ENCODE measurements around the gene HNRNPAB.
"Not testable (repeated sequence)": the region's sequence is repeated elsewhere in the genome, so short reads cannot be mapped to it uniquely, and the experiment has no call there.

HNRNPAB gene

GRCh38 chr5:178232124-178232919, 28.0 kb downstream of the HNRNPAB start, which contains the start of gene PHYKPL:
Gene PHYKPL, minus strand, starts transcription at chr5:178232802. Its CDS starts 252 bp downstream, at chr5:178232550.
- DNase-seq, result peak; percentile 89

GRCh38 chr5:178232920-178233429, 28.6 kb downstream of the HNRNPAB start:
- DNase-seq, result no peak

- DNase-seq, result no peak
These were observed 29.9 kb downstream of the HNRNPAB start for GRCh38 chr5:178234121-178234749.

DNA sequence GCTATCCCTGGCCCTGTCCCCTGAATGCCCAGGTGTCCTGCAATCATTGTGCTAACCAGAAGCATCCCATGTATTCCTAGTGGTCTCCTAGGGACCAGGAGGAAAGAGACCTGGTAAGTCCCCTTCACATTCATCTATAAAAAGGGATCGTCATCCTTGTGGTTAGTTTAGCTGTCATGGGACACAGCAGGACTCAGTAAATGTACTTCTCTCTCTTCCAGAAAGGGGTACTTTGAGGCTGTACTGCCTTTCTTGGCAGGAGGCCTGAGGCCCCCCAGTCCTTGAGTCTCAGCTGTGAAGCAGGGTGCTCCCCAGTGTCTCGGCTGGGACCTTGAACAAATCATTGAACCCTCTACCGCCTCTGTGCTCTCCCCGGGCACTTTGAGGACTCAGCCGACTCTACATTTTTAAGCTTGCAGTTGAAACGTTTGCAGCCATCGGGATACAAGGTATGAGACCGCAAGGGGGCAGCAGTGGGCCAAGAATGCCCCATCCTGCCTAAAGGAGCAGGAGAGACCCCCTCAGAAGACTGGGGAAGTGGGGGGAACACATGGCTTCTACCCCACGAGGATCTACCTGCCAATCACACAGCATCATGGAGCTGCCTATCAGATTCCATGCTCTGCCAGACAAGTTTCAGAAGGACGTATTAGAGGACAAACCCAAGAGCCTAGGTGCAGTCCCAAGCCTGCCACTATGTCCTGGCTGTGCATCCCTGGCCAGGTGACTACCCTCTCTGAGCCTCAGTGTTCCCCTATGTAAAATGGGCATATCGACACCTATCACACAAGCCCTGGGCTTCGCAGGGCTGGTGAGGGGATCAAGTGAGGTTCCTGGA, 30.6 kb downstream of the HNRNPAB start:
- peak; percentile 75 for DNase-seq

GRCh38 chr5:178235588-178235974, 31.2 kb downstream of the HNRNPAB start:
- no peak for DNase-seq

DNA sequence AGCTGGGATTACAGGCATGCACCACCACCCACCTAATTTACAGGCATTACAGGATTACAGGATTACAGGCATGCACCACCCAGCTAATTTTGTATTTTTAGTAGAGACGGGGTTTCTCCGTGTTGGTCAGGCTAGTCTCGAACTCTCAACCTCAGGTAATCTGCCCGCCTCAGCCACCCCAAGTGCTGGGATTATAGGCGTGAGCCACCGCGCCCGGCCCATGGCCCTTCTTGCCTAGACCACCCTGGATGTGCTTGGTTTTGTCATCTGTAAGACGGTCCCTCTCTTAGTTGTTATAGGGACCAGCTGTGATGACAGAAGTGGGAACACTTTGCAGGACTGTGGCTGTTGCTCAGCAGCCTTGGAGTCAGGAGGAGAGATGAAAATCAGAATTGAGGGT, 31.8 kb downstream of the HNRNPAB start:
- DNase-seq, result no peak

DNA sequence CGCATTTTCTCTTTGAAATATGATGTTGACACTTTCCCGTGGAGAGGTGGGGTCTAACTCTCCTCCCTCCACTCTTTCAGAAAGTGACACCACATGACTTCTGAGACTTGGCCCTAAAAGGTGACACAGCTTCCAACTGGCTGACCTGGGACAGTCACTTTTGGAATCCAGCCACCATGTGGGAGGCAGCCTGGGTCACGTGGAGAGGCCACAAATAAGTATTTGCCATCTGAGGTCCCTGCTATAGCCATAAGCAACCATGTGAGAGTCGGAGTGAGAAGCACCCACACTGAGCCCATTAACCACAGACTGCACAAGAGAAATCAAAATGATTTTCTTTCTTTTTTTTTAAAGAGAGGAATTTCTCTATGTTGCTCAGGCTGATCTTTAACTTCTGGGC, 32.3 kb downstream of the HNRNPAB start:
- no peak for DNase-seq

DNA sequence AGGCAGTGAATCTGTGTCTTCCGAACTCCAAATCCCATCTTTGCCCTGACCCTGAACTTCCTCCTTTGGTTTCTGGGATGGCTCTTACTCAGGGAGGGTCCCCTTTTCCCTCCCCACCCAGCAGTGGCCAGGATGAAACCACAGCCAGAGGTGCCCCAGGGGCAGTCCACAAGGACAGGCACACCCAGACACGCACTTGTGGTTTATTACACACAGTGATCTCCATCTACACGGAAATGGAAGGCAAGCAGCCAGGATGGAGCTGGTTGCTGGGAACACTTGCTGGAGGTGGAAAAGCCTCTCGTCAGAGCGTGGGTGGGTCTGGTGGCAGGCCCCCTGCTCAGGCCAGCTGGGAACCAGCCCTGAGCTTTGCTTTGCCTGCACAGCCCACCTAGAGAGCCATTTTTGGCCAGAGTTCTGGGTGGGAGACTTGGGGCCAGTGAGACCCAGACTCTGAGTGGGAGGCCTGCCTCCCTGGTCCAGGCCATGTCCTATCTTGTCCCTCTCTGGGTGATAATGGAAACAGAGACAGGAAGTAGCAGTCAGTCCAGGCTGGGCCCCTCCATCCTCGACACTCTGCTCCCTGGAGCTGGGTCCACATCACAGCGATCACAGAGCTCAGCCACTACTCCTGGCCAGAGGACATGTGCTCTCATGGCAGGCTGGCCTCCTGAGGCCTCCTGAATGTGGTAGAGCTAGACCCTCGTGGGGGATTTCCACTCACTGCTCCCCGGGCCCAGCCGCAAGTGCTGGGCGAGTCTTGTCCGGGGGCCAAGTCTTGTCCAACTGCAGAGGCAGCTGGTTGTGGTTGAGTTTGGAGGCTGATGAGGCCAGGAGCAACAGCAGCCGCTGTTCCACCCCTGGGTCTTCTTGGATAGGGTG, 33.3 kb downstream of the HNRNPAB start:
- no peak for DNase-seq

DNA sequence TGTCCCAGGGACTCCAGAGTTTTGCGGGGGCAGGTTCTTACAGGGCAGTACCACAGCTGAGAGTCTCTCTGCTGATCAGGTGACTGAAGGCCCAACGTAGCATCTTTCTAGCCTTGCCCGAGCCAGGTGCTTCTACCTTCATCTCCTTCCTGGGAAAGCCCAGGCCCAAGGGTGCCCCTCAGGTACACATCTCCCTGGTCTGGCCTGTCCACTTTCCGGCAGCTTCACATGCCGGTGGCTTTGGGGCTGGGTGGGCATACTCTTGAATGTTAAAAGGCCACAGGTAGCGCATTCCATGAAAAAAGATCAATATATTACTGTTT, 33.9 kb downstream of the HNRNPAB start:
- no peak for DNase-seq

GRCh38 chr5:178238711-178239592, 34.6 kb downstream of the HNRNPAB start:
- no peak for DNase-seq

DNA sequence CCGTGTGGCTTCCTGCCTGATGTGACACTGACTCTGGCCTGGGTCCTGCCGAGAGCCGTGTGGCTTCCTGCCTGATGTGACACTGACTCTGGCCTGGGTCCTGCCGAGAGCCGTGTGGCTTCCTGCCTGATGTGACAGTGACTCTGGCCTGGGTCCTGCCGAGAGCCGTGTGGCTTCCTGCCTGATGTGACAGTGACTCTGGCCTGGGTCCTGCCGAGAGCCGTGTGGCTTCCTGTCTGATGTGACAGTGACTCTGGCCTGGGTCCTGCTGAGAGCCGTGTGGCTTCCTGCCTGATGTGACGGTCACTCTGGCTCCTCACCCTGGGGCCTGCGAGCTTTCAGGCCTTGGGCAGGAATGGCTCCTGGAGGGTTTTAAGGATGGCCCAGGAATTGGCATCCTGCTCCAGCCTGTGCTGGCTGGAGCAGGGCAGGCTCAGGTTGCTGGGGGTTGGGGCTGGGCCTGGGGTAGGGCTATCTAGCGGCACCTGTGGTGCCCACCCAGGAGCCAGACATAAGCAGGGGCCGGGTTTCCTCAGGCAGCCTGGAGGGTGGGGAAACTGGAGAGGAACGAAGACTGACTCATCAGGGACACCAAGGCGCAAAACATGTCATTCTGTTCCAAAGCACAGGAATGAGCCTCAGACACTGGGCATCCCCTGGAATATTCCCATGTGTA, 35.4 kb downstream of the HNRNPAB start:
- DNase-seq, result not testable (repeated sequence)

DNA sequence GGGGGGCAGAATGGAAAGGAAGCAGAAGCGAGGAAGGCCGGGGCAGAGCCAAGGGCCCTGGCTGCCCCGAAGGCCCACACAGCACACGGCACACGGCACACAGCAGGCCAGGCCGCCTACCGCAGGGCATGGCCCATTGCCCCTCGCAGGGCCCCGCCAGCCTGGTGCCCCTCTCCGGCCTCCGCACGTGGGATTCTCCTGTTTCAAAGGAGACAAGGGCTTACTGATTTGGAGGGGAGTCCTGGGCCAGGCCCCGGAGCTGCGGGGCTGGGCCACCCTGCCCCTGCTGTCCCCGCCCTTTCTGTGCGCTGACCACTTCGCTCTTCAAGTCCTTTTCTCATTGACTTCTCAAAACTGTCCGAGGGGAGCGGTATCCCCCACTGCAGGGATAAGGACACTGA, 36.0 kb downstream of the HNRNPAB start:
- DNase-seq, result no peak

GRCh38 chr5:178240766-178241165, 36.4 kb downstream of the HNRNPAB start:
- no peak for DNase-seq

DNA sequence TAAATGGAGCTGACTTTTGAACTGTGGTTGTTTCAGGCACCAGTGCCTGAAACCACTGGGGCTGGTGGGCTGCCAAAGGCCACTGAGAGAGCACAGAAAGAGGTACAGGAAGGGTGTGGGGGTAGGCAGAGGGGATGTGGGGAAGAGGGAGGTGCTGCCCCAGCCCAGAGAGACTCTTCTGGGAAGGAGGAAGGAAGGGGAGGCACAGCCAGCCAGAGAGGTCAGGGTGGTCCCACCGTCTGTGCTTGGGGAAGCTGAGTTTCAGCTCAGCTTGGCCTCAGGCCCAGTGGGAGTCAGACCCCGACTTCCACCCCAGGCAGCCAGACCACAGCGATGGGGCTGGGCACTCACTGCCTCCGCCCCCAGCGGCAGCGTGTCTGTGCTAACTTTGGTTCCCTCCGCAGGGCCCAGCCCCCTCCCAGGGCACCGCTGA, 36.9 kb downstream of the HNRNPAB start:
- DNase-seq, result no peak

DNA sequence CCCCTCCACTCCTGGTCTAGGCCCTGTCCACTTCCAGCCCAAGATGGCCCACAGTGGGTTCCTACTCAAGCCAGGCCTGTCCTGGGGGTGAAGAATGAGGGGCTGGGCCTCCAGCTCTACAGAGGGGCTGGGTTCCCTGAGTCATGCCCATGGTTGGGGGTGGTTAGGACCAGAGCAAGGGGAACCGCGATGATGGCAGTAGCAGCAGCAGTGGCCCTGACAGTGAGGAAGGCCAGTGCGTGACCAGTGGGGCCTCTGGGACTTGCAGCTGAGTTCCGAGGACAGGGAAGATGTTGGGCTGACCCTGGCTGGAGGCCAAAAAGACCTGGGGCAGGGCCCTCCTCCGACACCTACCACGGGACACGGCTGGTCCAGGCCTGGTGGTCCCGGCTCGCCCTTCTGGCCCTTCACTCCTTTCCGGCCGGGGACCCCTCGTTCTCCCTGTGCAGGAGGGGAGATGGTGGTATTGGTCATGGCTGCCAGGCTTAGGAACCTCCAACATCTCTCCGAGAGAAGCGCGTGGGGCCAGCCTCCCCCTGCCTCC, 37.4 kb downstream of the HNRNPAB start:
- no peak for DNase-seq

DNA sequence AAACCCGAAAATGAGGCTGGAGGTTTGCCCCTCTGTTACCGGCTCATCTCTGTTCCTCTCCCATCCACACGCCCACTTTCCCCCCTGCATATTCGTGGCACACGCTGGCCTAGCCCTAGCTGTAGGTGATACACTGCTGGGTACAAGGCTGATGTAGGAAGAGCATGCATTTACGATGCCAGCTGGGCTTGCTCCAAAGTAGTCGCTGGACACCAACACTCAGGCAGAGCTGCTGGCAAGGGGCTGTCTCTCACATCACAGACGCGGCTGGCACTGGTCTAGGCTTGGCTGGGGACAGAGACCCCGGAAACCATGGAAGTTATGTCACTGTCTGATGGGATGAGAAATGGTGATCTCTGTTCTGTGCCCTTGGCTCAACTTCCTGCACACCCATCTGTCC, 38.1 kb downstream of the HNRNPAB start:
- no peak for DNase-seq

- DNase-seq, result no peak
These were observed 40.2 kb downstream of the HNRNPAB start for GRCh38 chr5:178244576-178244975.

- no peak for DNase-seq
These were observed 41.1 kb downstream of the HNRNPAB start for GRCh38 chr5:178245389-178245788.

- DNase-seq, result no peak
These were observed 42.4 kb downstream of the HNRNPAB start for GRCh38 chr5:178246624-178247279.
